ENCODE data around the gene SPTBN4. TPM values are rescaled to one million over a fixed set of nuclear protein-coding genes. Genes with fewer than 3 reads are reported as not detected.
"Not testable (repeated sequence)": the region's sequence is repeated elsewhere in the genome, so short reads cannot be mapped to it uniquely, and the experiment has no call there.

SPTBN4 gene
- total RNA-seq, 2 experiments from 2014 or later: 1.3 to 2.3 TPM

DNA sequence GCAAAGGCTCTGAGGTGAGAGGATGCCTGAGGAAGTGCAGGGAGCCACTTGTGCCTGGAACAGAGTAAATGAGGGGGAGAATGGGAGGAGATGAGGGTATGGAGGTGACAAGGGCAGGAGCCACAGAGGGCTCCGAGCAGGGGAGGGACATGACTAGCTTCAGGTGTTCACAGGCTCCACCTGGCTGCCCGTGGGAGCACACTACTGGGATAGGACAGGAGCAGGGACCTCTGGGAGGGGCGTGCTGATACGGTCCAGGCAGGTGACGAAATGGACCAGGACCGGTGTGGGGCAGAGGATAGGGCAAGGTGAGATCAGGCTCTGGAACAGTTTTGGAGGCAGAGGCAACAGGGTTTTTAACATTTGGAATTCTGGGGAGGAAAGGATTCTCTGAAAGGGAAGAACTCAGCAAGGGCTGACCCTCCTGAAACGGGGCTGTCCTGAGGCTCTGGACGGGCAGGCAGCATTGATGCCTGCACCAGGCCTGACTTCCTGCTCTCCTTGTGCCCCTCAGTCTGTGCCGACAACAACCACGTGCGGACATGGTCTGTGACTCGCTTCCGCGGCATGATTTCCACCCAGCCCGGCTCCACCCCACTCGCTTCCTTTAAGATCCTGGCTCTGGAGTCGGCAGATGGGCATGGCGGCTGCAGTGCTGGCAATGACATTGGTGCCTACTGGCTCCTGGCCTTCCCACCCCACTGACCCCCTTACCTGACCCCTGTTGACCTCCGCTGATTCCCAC is 121.5 kb downstream of the SPTBN4 start:
- ChIA-PET CTCF (no interaction called here), POLR2A (no interaction called here)
- Mint-ChIP-seq H3K27ac (no peak overlapping the region), H3K36me3 (ENCODE audit: low read depth) (peaks cover 14% of the 10 kb centered on the region), H3K4me3 (no peak overlapping the region), H3K9me3 (no peaks in the 10 kb centered on the region), H3K4me1 (ENCODE audit: low read depth) (peaks cover 6% of the 10 kb centered on the region), H3K27me3 (no peaks in the 10 kb centered on the region)
- TF ChIP-seq, protein P1, sequence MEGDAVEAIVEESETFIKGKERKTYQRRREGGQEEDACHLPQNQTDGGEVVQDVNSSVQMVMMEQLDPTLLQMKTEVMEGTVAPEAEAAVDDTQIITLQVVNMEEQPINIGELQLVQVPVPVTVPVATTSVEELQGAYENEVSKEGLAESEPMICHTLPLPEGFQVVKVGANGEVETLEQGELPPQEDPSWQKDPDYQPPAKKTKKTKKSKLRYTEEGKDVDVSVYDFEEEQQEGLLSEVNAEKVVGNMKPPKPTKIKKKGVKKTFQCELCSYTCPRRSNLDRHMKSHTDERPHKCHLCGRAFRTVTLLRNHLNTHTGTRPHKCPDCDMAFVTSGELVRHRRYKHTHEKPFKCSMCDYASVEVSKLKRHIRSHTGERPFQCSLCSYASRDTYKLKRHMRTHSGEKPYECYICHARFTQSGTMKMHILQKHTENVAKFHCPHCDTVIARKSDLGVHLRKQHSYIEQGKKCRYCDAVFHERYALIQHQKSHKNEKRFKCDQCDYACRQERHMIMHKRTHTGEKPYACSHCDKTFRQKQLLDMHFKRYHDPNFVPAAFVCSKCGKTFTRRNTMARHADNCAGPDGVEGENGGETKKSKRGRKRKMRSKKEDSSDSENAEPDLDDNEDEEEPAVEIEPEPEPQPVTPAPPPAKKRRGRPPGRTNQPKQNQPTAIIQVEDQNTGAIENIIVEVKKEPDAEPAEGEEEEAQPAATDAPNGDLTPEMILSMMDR (IDR thresholded peaks at IDR 0.05): no peak
- DNase-seq: no peak
- ATAC-seq: no peak
- intact Hi-C loops (cut with micrococcal nuclease): no loop called here

DNA sequence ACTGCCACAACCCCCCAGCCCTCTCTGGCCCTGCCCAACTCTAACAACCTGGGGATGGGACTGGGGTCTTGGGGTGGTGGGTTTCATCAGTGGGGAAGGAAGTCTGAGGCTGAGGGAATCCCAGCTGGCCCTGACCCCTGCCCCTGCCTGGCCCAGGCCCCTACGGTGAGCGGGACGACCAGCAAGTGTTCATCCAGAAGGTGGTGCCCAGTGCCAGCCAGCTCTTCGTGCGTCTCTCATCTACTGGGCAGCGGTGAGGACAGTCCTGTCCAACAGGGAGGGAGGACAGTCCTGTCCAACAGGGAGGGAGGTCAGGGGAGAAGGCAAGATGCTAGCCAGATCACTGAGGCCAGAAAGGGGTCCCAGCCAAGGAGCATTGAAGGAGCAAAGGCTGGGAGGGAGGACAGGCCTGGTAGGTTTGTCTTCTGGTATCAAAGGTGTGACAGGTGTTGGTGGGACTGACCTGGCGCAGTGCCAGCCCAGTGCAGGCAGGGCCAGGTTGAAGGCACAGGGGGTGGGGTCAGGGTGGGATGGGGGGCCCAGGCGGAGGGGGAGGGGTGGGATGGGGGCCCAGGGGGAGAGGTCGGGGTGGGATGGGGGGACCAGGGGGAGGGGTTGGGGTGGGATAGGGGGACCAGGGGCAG is 122.2 kb downstream of the SPTBN4 start:
- H3K9me3 Mint-ChIP-seq: no peaks in the 10 kb centered on the region
- peaks cover 6% of the 10 kb centered on the region for H3K4me1 Mint-ChIP-seq (ENCODE audit: low read depth)
- TF ChIP-seq, protein P1 (IDR thresholded peaks at IDR 0.05): no peak
- peaks cover 8% of the 10 kb centered on the region for H3K36me3 Mint-ChIP-seq (ENCODE audit: low read depth)
- DNase-seq (no peak), ATAC-seq (no peak)
- ChIA-PET POLR2A (no interaction called here), CTCF (no interaction called here)
- H3K27ac Mint-ChIP-seq: no peak overlapping the region
- H3K4me3 Mint-ChIP-seq: no peak overlapping the region
- no peaks in the 10 kb centered on the region for H3K27me3 Mint-ChIP-seq
- intact Hi-C loops (cut with micrococcal nuclease): no loop called here

DNA sequence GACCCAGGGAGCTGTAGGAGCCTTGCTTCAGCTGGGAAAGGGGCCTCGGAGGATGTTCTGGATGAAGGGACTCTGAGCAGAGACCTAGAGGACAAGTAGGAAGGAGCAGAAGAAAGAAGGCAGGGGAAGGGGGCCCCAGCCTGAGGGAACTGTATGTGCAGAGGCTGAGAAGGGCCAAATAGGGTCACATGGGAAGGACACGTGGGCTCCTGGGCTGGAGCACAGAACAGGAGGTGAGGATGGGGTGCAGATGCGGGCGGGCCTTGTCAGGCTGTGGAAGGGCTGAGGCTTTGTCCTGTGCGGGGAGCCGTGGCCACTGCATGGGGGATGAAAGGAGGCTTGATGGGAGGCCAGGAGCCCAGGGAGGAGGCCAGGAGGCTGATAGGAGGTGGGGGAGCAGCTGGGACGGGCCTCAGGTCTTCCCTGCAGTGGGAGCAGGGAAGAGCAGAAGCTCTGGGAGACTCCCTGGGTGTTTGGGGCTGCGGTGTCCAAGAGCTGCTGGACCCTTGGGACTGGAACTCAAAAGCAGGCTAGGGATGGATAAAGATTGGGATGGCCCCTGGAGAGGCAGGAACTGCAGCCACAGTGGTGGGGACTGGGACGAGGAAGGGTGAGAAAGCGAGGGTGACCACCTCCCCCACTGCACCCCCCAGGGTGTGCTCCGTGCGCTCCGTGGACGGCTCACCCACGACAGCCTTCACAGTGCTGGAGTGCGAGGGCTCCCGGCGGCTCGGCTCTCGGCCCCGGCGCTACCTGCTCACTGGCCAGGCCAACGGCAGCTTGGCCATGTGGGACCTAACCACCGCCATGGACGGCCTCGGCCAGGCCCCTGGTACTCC is 123.0 kb downstream of the SPTBN4 start:
- POLR2A ChIA-PET: interaction anchor here (0.8 kb wide), 1 partner anchor 12 kb away, joined by 3 read pairs; no protein-coding TSS in a partner anchor

DNA sequence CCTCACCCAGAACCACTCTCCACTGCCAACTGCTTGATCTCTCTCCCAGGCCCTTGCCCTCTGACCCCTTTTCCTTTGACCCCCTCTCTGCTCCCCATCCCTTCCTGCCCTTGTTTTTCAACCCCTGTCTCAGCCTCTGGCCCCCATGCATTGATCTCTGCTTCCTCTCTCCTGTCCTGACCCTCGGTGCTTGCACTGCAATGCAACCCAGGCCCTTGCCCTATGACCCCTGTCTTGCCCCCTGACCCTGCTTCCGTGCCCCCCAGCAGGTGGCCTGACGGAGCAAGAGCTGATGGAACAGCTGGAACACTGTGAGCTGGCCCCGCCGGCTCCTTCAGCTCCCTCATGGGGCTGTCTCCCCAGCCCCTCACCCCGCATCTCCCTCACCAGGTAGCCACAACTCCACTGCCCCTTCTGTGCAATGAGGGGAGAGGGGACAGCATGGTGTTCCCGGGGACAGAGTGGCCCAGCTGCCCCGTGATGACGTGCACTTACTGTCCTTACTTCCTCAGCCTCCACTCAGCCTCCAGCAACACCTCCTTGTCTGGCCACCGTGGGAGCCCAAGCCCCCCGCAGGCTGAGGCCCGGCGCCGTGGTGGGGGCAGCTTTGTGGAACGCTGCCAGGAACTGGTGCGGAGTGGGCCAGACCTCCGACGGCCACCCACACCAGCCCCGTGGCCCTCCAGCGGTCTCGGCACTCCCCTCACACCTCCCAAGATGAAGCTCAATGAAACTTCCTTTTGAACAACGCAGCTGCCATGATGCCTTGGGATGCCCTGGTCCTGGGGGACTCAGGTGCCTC is 123.9 kb downstream of the SPTBN4 start:
- peaks cover 16% of the 10 kb centered on the region for H3K4me1 Mint-ChIP-seq (ENCODE audit: low read depth)
- peaks cover 6% of the 10 kb centered on the region for H3K36me3 Mint-ChIP-seq (ENCODE audit: low read depth)
- DNase-seq (no peak), ATAC-seq (no peak)
- H3K27ac Mint-ChIP-seq: no peak overlapping the region
- no peak overlapping the region for H3K4me3 Mint-ChIP-seq
- TF ChIP-seq, protein P1 (IDR thresholded peaks at IDR 0.05): no peak
- no peaks in the 10 kb centered on the region for H3K9me3 Mint-ChIP-seq
- POLR2A ChIA-PET: interaction anchor here (0.5 kb wide), 1 partner anchor 21 kb away, joined by 3 read pairs; no protein-coding TSS in a partner anchor
- no peaks in the 10 kb centered on the region for H3K27me3 Mint-ChIP-seq
- intact Hi-C loops (cut with micrococcal nuclease): loop anchor here (10.0 kb wide), 1 partner anchor 306 kb away; the partner anchor contains the start of gene AKT2
- CTCF ChIA-PET: interaction anchor here (0.9 kb wide), 1 partner anchor 44 kb away, joined by 3 read pairs; no protein-coding TSS in a partner anchor

More for the DNA sequence above, 123.0 kb downstream of the SPTBN4 start:
- ATAC-seq (no peak), DNase-seq (no peak)
- Mint-ChIP-seq H3K36me3 (ENCODE audit: low read depth) (peaks cover 6% of the 10 kb centered on the region), H3K9me3 (no peaks in the 10 kb centered on the region), H3K4me3 (no peak overlapping the region), H3K27me3 (no peaks in the 10 kb centered on the region), H3K4me1 (ENCODE audit: low read depth) (peaks cover 14% of the 10 kb centered on the region), H3K27ac (no peak overlapping the region)
- CTCF ChIA-PET: interaction anchor here (0.9 kb wide), 1 partner anchor 45 kb away, joined by 3 read pairs; no protein-coding TSS in a partner anchor
- intact Hi-C loops (cut with micrococcal nuclease): loop anchor here (10.0 kb wide), 1 partner anchor 305 kb away; the partner anchor contains the start of gene AKT2
- TF ChIP-seq, protein P1 (IDR thresholded peaks at IDR 0.05): no peak

DNA sequence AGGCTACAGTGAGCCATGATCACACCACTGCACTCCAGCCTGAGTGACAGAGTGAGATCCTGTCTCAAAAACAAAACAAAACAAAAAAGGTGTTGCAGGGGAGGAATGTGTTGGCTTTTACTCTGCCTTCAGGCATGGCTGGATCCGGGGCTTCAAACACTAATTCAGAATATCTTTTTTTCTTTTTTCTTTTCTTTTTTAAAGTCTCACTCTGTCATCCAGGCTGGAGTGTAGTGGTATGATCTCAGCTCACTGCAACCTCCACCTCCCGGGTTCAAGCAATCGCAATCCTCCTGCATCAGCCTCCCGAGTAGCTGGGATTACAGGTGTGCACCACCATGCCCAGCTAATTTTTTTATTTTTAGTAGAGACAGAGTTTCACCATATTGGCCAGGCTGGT is 124.9 kb downstream of the SPTBN4 start:
- not testable (repeated sequence) for H3K27me3 Mint-ChIP-seq; H3K36me3 Mint-ChIP-seq (ENCODE audit: low read depth); H3K27ac Mint-ChIP-seq; H3K4me3 Mint-ChIP-seq; H3K9me3 Mint-ChIP-seq; DNase-seq; ATAC-seq
- H3K4me1 Mint-ChIP-seq (ENCODE audit: low read depth): peaks cover 10% of the 10 kb centered on the region
- intact Hi-C loops (cut with micrococcal nuclease): loop anchor here (10.0 kb wide), 1 partner anchor 307 kb away; the partner anchor contains the start of gene AKT2
- ChIA-PET CTCF (interaction anchor here (0.7 to 1.5 kb wide), 2 partner anchors 11 to 50 kb away, joined by 4 to 5 read pairs; no protein-coding TSS in a partner anchor), POLR2A (interaction anchor here (0.6 kb wide), 2 partner anchors 18 to 543 kb away, joined by 3 to 4 read pairs; no protein-coding TSS in a partner anchor)

Data from activated CD8-positive, alpha-beta T cell treated with anti-CD3 and anti-CD28 coated beads for 36 hours (primary cell).